Measurements from ENCODE around the gene PIK3CD.
A peak's percentile ranks its signal among the peaks of the same experiment; 100 is the strongest.
"Not testable (repeated sequence)": the region's sequence is repeated elsewhere in the genome, so short reads cannot be mapped to it uniquely, and the experiment has no call there.

Gene PIK3CD

GRCh38 chr1:9624081-9624480, 27.4 kb upstream of the PIK3CD start:
- no peak for DNase-seq

DNA sequence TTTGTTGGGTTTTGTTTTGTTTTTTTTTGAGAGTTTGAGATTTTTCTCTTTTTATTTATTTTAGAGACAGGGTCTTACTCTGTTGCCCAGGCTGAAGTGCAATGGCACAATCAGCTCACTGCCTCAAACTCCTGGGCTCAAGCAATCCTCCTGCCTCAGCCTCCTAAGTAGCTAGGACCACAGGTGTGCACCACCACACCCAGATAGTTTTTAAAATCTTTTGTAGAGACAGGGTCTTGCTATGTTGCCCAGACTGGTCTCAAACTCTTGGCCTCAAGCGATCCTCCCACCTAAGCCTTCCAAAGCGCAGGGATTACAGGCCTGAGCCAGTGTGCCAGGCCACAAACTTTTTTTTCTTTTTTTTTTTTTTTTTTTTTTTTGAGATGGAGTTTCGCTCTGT, 26.5 kb upstream of the PIK3CD start:
- not testable (repeated sequence) for DNase-seq

GRCh38 chr1:9626201-9626608, 25.3 kb upstream of the PIK3CD start:
- DNase-seq = no peak

DNA sequence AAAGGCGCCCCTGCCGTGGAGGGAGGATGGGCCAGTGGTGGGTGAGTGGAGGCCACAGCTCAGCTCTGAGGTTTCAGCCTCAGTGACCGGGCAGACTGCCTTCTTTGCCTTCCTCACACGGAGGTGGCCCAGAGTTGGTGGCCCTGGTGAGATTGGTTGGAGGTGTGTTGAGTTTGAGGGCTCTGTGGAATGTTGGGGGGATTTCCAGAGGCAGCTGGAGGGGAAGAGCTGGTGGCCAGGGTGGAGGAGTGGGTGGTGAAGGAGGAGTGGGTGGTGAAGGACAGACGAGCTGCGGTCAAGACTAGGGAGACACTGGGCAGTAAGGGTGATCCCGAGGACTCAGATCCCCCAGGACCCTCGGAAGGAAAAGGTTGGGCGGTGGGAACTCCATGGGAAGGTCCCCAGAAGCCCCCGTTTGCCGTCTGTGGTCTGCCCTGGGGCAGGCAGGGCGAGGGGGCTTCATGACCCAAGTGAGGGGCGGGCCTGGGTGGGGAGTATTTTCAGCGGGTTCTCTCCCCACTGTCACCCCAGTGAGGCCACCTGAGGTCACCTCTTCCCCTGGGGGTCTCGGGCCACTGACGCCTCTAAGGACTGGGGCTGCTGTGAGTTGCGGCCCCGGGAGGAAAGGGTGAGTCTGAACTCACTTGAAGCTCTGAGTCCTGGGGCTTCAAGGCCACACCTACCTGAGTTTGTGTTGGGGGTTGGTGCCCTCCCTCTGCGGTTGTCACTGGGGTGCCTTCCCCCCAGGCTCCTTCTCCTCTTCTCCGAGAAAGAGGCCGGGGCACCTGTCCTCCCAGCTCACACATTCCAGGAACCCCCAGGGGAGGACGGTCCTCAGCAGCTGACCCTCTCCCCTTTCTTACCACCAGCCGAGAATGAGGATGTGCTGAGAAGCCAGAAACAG, 22.7 kb upstream of the PIK3CD start:
- DNase-seq = peak; percentile 20 to 63 (median 42)

DNA sequence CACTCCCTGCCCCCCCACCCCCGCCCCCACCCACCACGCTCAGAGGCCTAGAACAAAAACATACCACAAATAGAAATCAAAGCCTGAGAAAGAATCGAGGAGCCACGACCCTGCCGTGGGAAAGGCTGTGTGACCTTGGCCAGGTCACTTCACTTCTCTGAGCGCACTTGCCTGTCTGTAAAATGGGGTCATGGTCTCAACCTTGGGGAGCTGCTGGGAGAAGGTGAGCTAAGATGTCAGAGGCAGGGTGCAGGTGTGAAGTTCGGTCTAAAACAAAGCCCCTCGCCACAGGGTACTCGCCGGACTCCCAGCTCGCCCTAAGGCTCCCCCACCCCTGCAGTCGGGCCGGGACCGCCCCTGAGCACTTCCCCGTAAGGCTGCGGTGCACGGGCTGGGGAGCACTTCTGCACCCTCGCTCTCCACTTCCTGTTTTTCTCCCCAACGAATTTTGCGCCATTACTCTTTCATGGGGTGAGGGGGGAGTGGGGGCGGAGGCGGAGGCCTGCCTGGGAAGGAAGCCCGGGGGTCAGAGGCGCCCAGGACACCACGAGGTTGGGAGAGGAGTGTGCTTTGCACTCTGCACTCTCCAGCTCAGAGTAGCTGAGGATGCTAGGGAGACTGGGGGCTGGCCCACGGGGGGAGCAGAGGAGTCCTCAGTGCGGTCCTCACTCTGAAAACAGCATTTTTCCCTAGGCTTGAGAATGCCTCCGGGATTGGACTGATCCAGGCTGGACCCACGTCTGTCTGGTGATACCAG, 21.9 kb upstream of the PIK3CD start:
- peak; percentile 23 to 81 (median 48) for DNase-seq

- DNase-seq = no peak
Measured at GRCh38 chr1:9630331-9631111, 21.0 kb upstream of the PIK3CD start.

DNA sequence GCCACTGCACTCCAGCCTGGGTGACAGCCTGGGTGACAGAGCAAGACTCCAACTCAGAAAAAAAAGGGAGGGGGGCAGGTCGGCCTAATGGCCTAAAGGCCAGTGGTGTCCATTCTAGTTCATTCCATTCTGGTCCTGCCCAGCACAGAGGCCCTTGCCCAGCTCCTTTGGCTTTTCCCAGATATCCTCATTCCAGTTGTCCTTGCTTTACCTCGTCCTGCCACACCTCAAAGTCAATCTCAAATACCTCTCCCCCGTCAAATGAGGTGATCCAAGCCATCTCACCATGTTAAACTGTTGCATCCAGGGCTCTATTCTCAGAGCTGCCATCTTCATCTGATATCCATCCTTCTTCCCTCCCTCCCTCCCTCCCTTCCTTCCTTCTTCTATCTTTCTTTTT, 19.9 kb upstream of the PIK3CD start:
- no peak for DNase-seq

- no peak for DNase-seq
Measured at GRCh38 chr1:9633493-9633892, 18.0 kb upstream of the PIK3CD start.

DNA sequence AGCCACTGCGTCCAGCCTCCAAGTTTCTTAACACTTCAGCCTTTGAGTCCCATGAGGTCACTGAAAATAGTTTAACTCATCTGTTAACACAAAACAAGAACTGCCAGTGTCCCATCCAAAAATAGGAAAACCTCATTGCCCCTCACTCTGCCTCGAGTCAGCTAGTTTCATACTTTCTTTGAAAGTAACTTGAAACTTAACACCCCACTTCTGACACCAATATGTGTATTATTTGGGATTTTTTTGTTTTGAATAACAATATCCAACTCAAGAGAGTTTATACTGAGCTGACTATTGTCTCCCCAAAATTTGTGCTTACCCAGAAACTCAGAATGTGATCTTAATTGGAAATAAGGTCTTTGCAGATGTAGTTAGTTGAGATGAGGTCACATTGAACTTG, 16.9 kb upstream of the PIK3CD start:
- DNase-seq = no peak

DNA sequence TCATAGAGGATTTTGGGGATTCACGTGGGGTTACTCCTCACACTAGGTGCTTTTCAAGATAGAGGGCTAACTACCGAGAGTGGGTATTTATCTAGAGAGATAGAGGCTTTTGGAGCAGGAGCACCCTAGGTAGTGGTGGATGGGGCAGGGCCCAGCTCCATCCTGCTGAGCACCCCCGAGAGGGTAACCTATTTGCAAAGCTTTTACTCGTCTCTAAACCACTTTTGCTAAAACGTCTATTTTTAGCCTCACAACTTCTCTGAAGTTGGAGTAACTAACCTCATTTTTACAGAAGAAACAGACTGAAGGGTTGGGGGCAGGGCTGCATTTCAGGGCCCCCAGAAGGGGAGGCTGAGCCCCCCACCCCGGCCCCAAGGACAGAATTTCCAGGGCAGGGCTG, 12.3 kb upstream of the PIK3CD start:
- no peak for DNase-seq

DNA sequence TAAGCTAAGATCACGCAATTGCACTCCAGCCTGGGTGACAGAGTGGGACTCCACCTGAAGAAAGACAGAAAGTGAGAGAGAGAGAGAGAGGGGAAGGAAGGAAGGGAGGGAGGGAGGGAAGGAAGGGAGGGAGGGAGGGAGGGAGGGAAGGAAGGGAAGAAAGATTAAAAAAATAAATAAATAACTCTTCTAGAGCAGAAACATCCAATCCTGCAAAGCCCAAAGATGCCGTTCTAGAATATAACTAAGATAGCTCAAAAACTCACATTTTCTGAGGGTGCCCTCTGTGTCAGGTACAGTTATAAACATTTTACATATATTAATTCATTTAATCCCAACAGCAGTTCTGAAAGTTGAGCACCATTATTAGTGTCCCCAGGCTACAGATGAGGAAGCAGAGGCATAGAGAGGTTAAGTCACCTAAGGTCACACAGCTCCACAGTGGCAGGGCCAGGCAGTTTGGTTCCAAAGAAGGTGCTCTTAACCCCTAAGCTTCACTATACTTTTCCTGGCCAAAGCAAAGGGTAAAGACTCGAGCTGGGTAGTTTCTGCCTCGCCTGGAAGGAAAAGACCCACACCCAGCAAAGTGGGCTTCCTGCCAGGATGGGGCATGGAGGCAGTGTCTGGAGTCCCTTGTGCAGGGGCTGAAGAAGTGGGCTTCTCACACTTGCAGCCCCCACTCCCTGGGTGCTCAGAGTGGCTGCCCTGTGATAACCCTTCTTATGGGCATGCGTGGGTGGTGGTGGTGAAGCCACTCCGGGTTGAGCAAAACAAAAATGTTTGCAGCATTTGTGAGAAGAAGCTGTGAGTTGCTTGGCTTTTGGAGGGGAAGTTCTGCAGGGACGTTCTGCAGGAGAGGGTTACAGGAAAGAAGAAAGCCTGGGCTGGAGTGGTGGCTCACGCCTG, 7.9 kb upstream of the PIK3CD start:
- DNase-seq = no peak

- DNase-seq = no peak
Measured at GRCh38 chr1:9646037-9646436, 5.5 kb upstream of the PIK3CD start.

DNA sequence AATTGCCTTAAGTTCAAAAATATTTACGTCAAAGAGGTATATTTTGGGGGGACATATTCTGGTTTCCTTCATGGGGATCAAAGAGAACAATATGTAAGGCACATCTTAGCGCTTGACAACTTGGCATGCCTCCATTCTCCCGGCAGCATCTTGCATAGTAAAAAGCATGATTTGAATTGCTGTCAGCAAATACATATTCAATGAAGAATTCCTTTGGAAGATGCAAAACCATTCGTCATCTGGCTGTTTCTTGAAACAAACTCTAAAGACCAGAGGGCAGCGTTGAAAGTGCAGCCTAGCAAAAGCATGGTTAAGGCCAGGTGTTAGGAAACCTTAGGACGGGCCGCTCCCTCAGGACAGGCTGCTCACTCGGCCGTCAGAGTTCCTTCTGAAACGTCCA, 3.4 kb upstream of the PIK3CD start:
- DNase-seq = no peak

GRCh38 chr1:9649769-9650168, 1.8 kb upstream of the PIK3CD start:
- DNase-seq = no peak

- no peak for DNase-seq
Measured at GRCh38 chr1:9651220-9651564, 339 bp upstream of the PIK3CD start.

DNA sequence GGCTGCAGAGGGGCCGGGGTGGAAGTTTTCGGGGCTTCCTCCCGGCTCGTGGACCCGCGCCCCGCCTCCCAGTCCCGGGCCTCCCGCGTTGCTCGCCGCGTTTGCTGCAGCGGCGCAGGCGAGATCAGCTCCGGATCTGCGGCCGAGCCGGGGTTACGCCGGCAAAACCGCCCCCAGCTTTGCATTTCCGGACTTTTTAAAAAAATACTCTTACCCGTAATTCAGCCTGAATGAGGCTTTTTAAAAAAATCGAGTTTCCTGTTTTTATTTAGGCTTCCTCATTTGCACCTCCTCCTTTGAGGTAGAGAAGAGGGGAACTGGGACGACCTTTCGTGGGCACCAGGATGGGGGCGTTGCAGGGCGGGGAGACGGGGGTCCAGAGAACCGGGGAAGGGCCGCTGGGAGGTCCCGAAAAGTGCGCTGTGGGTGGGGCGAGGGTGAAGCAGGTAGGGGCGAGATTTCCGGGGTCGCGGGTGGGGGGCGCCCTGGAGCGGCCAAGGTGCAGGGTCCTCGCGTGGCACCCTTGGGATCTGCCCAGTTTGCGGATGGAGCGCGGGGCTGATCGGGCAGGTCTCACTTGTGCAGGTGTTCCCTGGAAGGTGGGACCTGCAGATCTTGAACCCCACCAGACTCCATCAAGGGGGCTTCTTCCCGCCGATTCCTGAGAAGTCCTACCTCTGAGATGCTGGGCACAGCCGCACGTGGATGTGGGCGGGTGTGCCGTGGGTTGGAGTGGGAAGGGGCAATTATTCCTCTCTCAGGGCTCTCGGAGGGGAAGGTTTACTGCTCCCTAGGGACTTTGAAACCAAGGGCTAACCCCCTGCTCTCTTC, 1.1 kb downstream of the PIK3CD start:
- peak in 2 of 4 experiments; percentile 58 to 67 for DNase-seq

- no peak for DNase-seq
Measured at GRCh38 chr1:9653210-9653490, 1.6 kb downstream of the PIK3CD start.

DNA sequence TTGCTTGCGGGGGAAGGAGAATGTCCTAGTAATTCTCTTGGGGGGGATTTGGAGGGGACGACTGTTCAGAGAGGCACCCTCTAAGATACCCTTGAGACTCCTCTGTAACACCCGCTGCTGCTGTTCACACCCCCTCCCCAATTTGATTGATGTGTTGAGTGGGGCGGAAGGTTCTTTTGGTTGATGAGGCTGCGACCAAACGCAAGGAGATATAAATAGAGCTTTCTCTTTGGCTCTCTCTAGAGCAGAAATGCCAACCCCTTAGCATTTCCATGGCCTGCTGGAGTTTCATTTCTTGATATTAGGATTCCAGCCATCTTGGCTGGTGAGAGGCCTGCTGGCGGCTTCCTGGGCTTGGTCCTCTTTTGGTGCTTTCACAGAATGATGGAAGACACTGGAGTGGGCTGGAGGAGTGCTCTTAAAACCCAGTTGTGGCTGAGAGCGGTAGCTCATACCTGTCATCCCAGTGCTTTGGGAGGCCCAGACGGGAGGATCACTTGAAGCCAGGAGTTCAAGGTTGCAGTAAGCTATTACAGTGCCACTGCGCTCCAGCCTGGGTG, 2.0 kb downstream of the PIK3CD start:
- no peak for DNase-seq

DNA sequence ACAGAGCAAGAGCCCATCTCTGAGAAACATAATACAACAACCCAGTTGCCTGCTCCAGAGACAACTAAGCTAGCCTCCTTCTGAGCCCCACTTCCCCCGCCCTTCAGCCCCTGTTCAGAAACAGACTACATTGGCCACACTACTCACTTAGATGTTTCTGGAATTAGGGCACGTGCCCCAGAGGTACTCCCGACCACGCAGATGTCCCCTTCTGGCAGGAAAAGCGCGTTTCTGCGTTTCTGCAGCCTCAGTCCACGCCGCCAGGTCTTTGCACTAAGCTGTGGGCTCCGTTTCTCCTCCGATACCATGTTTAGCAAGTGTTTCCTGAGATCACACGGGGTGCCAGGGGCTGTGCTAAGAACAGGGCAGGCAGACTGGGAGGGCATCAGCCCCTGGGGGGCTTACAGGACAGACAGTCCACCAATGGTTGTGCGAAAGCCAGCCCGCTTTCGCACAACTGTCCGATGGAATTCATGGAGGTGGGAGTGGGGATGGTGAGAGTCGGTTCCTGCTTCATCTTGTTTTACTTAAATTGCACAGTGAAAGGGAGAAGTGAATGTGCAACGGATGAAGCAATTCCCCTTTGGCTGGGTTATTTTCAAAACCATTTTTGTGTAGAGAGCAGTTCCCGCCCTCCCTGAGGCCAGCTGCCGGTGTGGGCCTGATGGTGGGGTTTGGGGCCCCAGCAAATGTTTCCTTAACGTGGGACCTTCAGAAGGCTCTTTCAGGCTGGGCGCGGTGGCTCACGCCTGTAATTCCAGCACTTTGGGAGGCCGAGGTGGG, 2.7 kb downstream of the PIK3CD start:
- DNase-seq = no peak
